ENCODE measurements around the gene MCTP2.

Gene MCTP2

GRCh38 chr15:94274745-94275144, 43.4 kb downstream of the MCTP2 start:
- TF ChIP-seq CTCF (IDR thresholded peaks at IDR 0.05; ENCODE audit: low read depth, low read length): no peak
- no peak for DNase-seq (ENCODE audit: low read depth, low spot score)
- H3K4me3 ChIP-seq (ENCODE audit: low read depth, low read length): no peak overlapping the region
- in situ Hi-C loops (cut with HindIII; ENCODE audit: low sequenced_read_pairs): no loop called here

DNA sequence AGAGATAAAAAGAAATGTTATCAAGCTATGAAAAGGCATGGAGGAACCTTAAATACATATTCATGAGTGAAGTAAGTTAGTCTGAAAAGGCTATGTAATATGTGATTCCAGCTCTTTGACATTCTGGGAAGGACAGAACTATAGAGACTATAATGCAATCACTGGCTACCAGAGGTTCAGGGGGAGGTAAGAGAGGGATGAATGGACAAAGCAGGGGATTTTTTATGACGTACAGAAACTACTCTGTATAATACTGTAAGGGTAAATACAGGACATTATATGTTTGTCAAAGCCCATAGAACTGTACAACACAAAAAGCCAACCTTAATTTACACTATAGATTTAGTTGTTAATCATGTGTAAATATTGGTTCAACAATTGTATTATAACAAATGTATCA, 46.1 kb downstream of the MCTP2 start:
- no peak overlapping the region for H3K4me3 ChIP-seq (ENCODE audit: low read depth, low read length)
- in situ Hi-C loops (cut with HindIII; ENCODE audit: low sequenced_read_pairs): no loop called here
- no peak for TF ChIP-seq CTCF (IDR thresholded peaks at IDR 0.05; ENCODE audit: low read depth, low read length)
- no peak for DNase-seq (ENCODE audit: low read depth, low spot score)

GRCh38 chr15:94279736-94280135, 48.4 kb downstream of the MCTP2 start:
- no peak overlapping the region for H3K4me3 ChIP-seq (ENCODE audit: low read depth, low read length)
- TF ChIP-seq CTCF (IDR thresholded peaks at IDR 0.05; ENCODE audit: low read depth, low read length): no peak
- no peak for DNase-seq (ENCODE audit: low read depth, low spot score)
- in situ Hi-C loops (cut with HindIII; ENCODE audit: low sequenced_read_pairs): no loop called here

GRCh38 chr15:94280301-94280700, 48.9 kb downstream of the MCTP2 start:
- in situ Hi-C loops (cut with HindIII; ENCODE audit: low sequenced_read_pairs): no loop called here

DNA sequence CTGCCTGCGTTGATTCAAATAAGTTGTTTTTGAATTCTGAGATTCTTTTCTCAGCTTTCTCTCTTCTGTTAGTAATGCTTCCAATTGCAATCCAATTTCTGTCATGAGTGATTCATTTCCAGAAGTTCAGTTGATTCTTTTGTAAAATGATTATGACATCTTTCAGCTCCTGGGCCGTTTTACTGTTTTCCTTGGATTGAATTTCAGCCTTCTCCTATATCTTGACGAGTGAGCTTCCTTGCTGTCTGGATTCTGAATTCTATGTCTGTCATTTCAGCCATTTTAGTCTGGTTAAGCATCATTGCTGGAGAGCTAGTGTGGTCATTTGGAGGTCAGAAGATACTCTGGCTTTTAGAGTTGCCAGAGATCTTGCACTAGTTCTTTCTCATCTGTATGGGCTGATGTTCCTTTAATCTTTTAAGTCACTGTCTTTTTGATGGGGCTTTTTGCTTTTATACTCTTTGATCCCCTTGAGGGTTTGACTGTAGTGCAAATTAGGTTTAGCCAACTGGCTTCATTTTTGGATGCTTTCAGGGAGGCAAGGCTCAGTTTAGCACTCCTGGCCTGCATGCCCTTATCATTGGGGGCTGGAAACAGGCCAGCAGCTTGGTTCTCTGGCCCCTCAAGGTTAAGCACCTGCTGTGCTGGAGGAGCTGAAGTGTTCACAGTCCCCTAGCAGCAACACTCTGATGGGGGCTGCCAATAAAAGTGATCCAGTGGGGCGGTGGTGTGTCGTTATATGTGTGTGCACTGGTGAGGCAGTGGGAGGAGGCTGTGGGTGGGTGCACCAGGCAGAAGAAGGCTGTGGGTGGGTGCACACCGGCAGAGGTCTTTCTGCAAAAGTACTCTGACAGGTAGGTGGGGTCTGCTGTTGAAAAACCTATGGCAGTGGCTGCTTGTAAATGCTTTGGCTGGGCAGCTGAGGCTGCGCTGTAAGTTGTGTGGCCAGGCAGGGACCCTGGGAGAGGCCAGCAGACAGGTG, 51.2 kb downstream of the MCTP2 start:
- TF ChIP-seq CTCF (IDR thresholded peaks at IDR 0.05; ENCODE audit: low read depth, low read length): no peak
- in situ Hi-C loops (cut with HindIII; ENCODE audit: low sequenced_read_pairs): no loop called here
- DNase-seq (ENCODE audit: low read depth, low spot score): peak; percentile 57
- no peak overlapping the region for H3K4me3 ChIP-seq (ENCODE audit: low read depth, low read length)

More at GRCh38 chr15:94280301-94280700, 48.9 kb downstream of the MCTP2 start:
- no peak for DNase-seq (ENCODE audit: low read depth, low spot score)
- no peak overlapping the region for H3K4me3 ChIP-seq (ENCODE audit: low read depth, low read length)
- TF ChIP-seq CTCF (IDR thresholded peaks at IDR 0.05; ENCODE audit: low read depth, low read length): no peak

- no peak for TF ChIP-seq CTCF (IDR thresholded peaks at IDR 0.05; ENCODE audit: low read depth, low read length)
- peak; percentile 45 for DNase-seq (ENCODE audit: low read depth, low spot score)
- in situ Hi-C loops (cut with HindIII; ENCODE audit: low sequenced_read_pairs): no loop called here
- no peak overlapping the region for H3K4me3 ChIP-seq (ENCODE audit: low read depth, low read length)
Observed at GRCh38 chr15:94286583-94286982, 55.2 kb downstream of the MCTP2 start.

Data from astrocyte of the spinal cord (primary cell).